Ectodermal cell (in vitro differentiated cells): ENCODE data around the gene ASTN2.

ENCODE experiments used
- H3K27ac ChIP-seq: 2 replicates; pipeline ENCODE4 v1.7.0; 2013; ENCODE audit warnings: mild to moderate bottlenecking, low read depth, low read length; ENCODE audit not compliant: insufficient read depth, poor library complexity, severe bottlenecking
- H3K27me3 ChIP-seq: 2 replicates; pipeline ENCODE4 v1.7.0; 2013; ENCODE audit warnings: mild to moderate bottlenecking, low read length; ENCODE audit not compliant: insufficient read depth, control insufficient read depth, poor library complexity, severe bottlenecking
- H3K36me3 ChIP-seq: one replicate; pipeline ENCODE4 v1.7.0; 2013; ENCODE audit warnings: low read length; ENCODE audit not compliant: control insufficient read depth, insufficient read depth
- H3K4me1 ChIP-seq: one replicate; pipeline ENCODE4 v1.7.0; 2013; ENCODE audit warnings: low read length; ENCODE audit not compliant: control insufficient read depth, insufficient read depth
- H3K4me3 ChIP-seq: 2 replicates; pipeline ENCODE4 v1.7.0; 2013; ENCODE audit warnings: low read depth, low read length, control low read depth; ENCODE audit not compliant: insufficient read depth
- H3K9me3 ChIP-seq: 2 replicates; pipeline ENCODE4 v1.7.0; 2013; ENCODE audit warnings: mild to moderate bottlenecking, low read length, moderate library complexity; ENCODE audit not compliant: control insufficient read depth
- WGBS, 2 experiments: methylation state at CpG; one replicate each; pipeline ENCODE4 v1.1.7; 2013; ENCODE audit warnings: missing lambda C conversion rate in 2 of 2; 5-methylcytosine and 5-hydroxymethylcytosine counted together

The ASTN2 gene

GRCh38 chr9:116605060-116605459 is 809.8 kb downstream of the ASTN2 start:
- Histone ChIP-seq H3K9me3 (no peaks in the 10 kb centered on the region), H3K27ac (no peak overlapping the region), H3K27me3 (no peaks in the 10 kb centered on the region), H3K4me1 (no peaks in the 10 kb centered on the region), H3K36me3 (no peaks in the 10 kb centered on the region), H3K4me3 (no peak overlapping the region)
- WGBS, 2 experiments, result 92 to 96% methylated on average over 3 of the region's 3 CpGs

GRCh38 chr9:116604251-116604650 is 810.6 kb downstream of the ASTN2 start:
- no peaks in the 10 kb centered on the region for H3K4me1 ChIP-seq
- H3K27me3 ChIP-seq, result no peaks in the 10 kb centered on the region
- no peaks in the 10 kb centered on the region for H3K36me3 ChIP-seq
- 86 to 94% methylated on average over 2 of the region's 2 CpGs for WGBS, 2 experiments
- no peak overlapping the region for H3K4me3 ChIP-seq
- no peaks in the 10 kb centered on the region for H3K9me3 ChIP-seq
- no peak overlapping the region for H3K27ac ChIP-seq

DNA sequence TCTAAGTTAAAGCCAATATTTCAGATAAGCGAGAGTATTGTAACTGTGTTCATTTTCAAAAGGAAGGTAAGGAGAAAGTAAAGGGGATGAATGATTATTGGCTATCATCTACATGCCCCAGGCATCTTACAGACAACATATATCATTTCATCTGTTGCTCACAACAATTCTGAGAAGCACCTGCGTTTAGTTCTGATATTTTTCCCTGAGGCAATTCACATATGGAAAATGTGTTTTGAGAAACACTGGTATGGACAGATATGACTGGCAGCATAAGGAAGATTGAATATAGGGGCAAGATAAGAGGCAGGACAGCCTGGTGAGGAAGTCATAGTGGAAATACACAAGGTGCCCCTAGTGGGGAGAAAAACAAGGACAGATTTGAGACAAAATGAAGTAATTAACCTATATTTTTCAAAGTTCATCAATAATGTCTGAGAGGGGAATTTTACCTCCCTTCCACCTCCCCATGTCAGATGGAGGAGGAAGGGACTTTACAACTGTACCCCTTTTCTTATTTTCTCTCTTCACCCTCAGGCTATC is 815.4 kb downstream of the ASTN2 start:
- H3K9me3 ChIP-seq, result no peaks in the 10 kb centered on the region
- H3K36me3 ChIP-seq, result no peaks in the 10 kb centered on the region
- no peak overlapping the region for H3K4me3 ChIP-seq
- 84 to 88% methylated on average over 1 to 2 of the region's 2 CpGs for WGBS, 2 experiments
- H3K4me1 ChIP-seq, result no peaks in the 10 kb centered on the region
- no peak overlapping the region for H3K27ac ChIP-seq
- H3K27me3 ChIP-seq, result no peaks in the 10 kb centered on the region

GRCh38 chr9:116596646-116597045 is 818.2 kb downstream of the ASTN2 start:
- Histone ChIP-seq H3K4me3 (no peak overlapping the region), H3K36me3 (no peaks in the 10 kb centered on the region), H3K27me3 (no peaks in the 10 kb centered on the region), H3K4me1 (no peaks in the 10 kb centered on the region), H3K9me3 (no peaks in the 10 kb centered on the region), H3K27ac (no peak overlapping the region)
- 51 to 80% methylated on average over 2 of the region's 2 CpGs for WGBS, 2 experiments

GRCh38 chr9:116594547-116594946 is 820.3 kb downstream of the ASTN2 start:
- 90 to 95% methylated on average over 2 of the region's 2 CpGs for WGBS, 2 experiments
- Histone ChIP-seq H3K27me3 (no peaks in the 10 kb centered on the region), H3K4me3 (no peak overlapping the region), H3K4me1 (no peaks in the 10 kb centered on the region), H3K27ac (no peak overlapping the region), H3K9me3 (no peaks in the 10 kb centered on the region), H3K36me3 (no peaks in the 10 kb centered on the region)

- Histone ChIP-seq H3K36me3 (no peaks in the 10 kb centered on the region), H3K27me3 (no peaks in the 10 kb centered on the region), H3K4me1 (no peaks in the 10 kb centered on the region), H3K27ac (no peak overlapping the region), H3K9me3 (no peaks in the 10 kb centered on the region), H3K4me3 (no peak overlapping the region)
- WGBS, 2 experiments, result 96% methylated on average over 3 of the region's 3 CpGs
Observed at GRCh38 chr9:116592970-116593369, 821.9 kb downstream of the ASTN2 start.

DNA sequence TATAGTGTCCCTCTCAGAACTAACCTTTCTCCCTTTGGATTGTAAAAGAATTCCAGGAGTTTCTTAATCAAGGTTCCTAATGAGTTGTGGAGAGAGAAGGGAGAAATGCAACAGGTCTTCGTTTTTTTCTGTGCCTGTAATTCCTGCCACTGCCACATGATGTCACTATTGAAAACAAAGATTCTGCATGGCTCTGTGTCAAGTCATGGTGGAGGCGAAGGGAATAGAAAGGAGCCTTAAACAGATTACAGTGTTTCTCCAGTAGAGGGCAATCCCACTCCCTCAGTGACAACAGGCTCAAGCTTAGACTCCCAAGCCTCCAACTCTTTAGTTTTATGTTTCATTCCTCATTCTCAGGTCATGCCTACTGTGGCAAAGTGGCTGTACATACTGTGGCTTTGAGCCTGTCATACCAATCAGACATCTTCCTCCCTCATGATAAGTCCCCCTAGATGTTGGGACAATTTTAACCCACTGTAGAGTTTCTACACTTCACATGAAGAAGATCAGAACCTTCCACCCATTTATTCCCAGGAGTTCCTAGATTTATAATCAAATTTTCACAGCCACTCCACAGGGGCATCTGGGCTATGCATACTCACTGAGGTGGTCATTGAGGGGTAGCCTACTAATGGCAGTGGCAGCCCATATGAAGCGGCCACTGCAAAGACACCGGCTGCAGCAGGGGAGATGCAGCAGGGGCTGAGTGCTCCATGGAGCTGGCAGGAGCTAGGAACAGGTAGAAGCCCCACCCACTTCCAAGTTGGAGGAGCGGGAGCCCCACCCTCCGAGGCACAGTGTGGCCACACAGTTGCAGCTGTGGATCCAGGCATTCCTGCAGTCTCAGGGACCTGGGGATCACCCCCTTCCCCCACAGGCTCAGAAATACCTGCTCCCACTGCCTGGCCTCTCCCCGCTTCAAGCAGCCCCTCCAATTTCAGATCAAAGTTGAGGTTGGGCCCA is 825.2 kb downstream of the ASTN2 start:
- H3K4me1 ChIP-seq, result no peaks in the 10 kb centered on the region
- no peaks in the 10 kb centered on the region for H3K27me3 ChIP-seq
- no peak overlapping the region for H3K27ac ChIP-seq
- no peak overlapping the region for H3K4me3 ChIP-seq
- WGBS, 2 experiments, result 82 to 83% methylated on average over 7 of the region's 7 CpGs
- no peaks in the 10 kb centered on the region for H3K9me3 ChIP-seq
- no peaks in the 10 kb centered on the region for H3K36me3 ChIP-seq

DNA sequence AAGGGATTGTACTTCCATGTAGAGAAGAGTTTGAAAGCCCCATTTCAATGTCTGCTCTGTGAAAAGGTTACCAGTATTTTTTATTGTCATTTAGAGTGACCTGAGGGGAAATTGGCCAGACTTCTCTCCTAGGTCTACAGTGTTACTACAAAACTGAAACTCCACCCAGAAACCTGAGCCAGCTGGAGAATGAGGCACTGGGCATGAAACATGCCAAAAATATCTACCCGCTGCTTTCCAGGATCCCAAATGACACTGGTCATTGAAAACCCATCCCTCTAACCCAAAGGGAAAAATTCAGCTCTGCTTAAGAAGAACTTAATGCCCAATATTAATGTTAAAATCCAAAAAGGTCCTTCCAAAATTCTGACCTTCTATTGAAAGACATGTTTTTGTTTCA is 826.9 kb downstream of the ASTN2 start:
- WGBS, 2 experiments, result 87 to 92% methylated on average over 1 of the region's 1 CpG
- Histone ChIP-seq H3K4me1 (no peaks in the 10 kb centered on the region), H3K27ac (no peak overlapping the region), H3K4me3 (no peak overlapping the region), H3K27me3 (no peaks in the 10 kb centered on the region), H3K9me3 (no peaks in the 10 kb centered on the region), H3K36me3 (no peaks in the 10 kb centered on the region)

- H3K9me3 ChIP-seq, result no peaks in the 10 kb centered on the region
- 92 to 100% methylated on average over 1 of the region's 1 CpG for WGBS, 2 experiments
Observed at GRCh38 chr9:116585896-116586295, 829.0 kb downstream of the ASTN2 start.

GRCh38 chr9:116585204-116585603 is 829.7 kb downstream of the ASTN2 start:
- H3K4me3 ChIP-seq, result no peak overlapping the region
- H3K27ac ChIP-seq, result no peak overlapping the region
- H3K9me3 ChIP-seq, result no peaks in the 10 kb centered on the region
- no peaks in the 10 kb centered on the region for H3K4me1 ChIP-seq
- no peaks in the 10 kb centered on the region for H3K27me3 ChIP-seq
- H3K36me3 ChIP-seq, result no peaks in the 10 kb centered on the region

More at GRCh38 chr9:116585896-116586295, 829.0 kb downstream of the ASTN2 start:
- Histone ChIP-seq H3K27me3 (no peaks in the 10 kb centered on the region), H3K4me3 (no peak overlapping the region), H3K27ac (no peak overlapping the region), H3K4me1 (no peaks in the 10 kb centered on the region), H3K36me3 (no peaks in the 10 kb centered on the region)
